Activated effector memory CD4-positive, alpha-beta T cell treated with Interleukin-2 at 50 U/mL for 16 hours (primary cell): ENCODE results near the gene DTD1.

Experiments used
- DNase-seq: peaks from one replicate; pipeline ENCODE4 v3.0.0-alpha.2; 2020

DTD1 gene

GRCh38 chr20:18802012-18802634 is 214.3 kb downstream of the DTD1 start:
- DNase-seq, result no peak

GRCh38 chr20:18805881-18806280 is 218.0 kb downstream of the DTD1 start:
- DNase-seq, result no peak

GRCh38 chr20:18808712-18809111 is 220.9 kb downstream of the DTD1 start:
- no peak for DNase-seq

- DNase-seq, result no peak
These were observed 223.3 kb downstream of the DTD1 start for GRCh38 chr20:18811186-18811585.

GRCh38 chr20:18811904-18812303 is 224.1 kb downstream of the DTD1 start:
- no peak for DNase-seq

- DNase-seq, result no peak
These were observed 225.6 kb downstream of the DTD1 start, which contains the start of gene SCP2D1 for GRCh38 chr20:18813483-18813882. TSS of gene SCP2D1 (plus strand) at chr20:18813783. CDS start at chr20:18813816, 33 bp downstream.

- DNase-seq, result no peak
These were observed 227.5 kb downstream of the DTD1 start for GRCh38 chr20:18815194-18815942.
